ENCODE measurements around the gene SPATA12. TPM values are rescaled to one million over a fixed set of nuclear protein-coding genes. Genes with fewer than 3 reads are reported as not detected.

Gene SPATA12
- total and polyA plus RNA-seq, 2 of the 8 experiments (the other 6 are each of a cell fraction or from before 2014, with no cell fraction given) = 0.19 to 0.97 TPM

DNA sequence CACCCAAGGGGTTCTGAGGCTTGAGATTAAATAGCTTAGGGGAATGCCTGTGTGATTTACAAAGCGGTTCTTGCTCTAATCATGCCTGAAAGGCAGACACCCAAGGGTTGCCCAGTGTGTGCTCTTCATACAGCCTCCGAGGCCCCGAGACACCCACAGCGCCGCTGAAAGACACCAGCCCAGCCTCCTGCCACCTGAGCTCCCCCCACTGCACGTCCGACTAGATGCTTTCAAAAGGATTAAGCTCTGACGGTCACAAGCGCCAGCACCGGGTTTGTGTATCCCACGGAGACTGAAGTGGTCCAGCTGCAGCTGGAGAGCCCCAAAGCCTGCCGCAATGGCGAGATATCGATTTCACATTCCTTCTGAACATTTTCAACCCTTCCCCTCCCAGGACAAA, 50.3 kb downstream of the SPATA12 start:
- WGBS, 2 experiments (ENCODE audit: extremely low coverage in 1 of 2, insufficient coverage in 1 of 2, insufficient read length in 1 of 2, insufficient replicate concordance in 2 of 2, low coverage in 1 of 2, low lambda C conversion rate in 2 of 2, missing lambda C conversion rate in 1 of 2) = 80% methylated on average over 14 of the region's 14 CpGs; no CpG with 5 or more reads in 1 of the 2 experiments
- Histone ChIP-seq H3K4me1 (replicated peaks in 1 of 4; ENCODE audit: control insufficient read depth in 3 of 4, insufficient read depth in 4 of 4, low read length in 3 of 4) (peaks cover 0 to 12% (median 8%) of the 10 kb centered on the region in 4 experiments; a peak in 4 of 7 replicates), H4K5ac (ENCODE audit: insufficient read length, low read depth, low read length) (no peak overlapping the region), H3K18ac (ENCODE audit: extremely low read depth, low read length) (no peak overlapping the region), H3K27ac (ENCODE audit: low read depth, low read length) (no peak overlapping the region), H3K14ac (ENCODE audit: insufficient read length) (no peak overlapping the region), H3K4me2 (ENCODE audit: insufficient read depth in 1 of 2, low read depth in 2 of 2, low read length in 2 of 2) (no peak overlapping the region), H3K27me3 (replicated peaks in 1 of 4; ENCODE audit: control insufficient read depth in 3 of 4, extremely low read depth in 1 of 4, insufficient read depth in 3 of 4, low read length in 3 of 4) (no peaks in the 10 kb centered on the region), H3K79me1 (ENCODE audit: low read depth, low read length) (peaks cover 3% of the 10 kb centered on the region; the same call in 1 of the 2 replicates), H3K56ac (replicated peaks; ENCODE audit: insufficient read length, low read depth, low read length) (no peak overlapping the region), H2BK20ac (ENCODE audit: low read length) (no peak overlapping the region), H3K4ac (replicated peaks; ENCODE audit: insufficient read length, low read depth, low read length) (no peak overlapping the region), H2AFZ (ENCODE audit: low read length) (no peak overlapping the region), H3K23me2 (ENCODE audit: low read depth, low read length) (no peaks in the 10 kb centered on the region), H3K79me2 (ENCODE audit: control insufficient read depth in 1 of 2, insufficient read depth in 2 of 2, low read length in 2 of 2) (no peaks in the 10 kb centered on the region), H2BK12ac (ENCODE audit: low read depth, low read length) (no peak overlapping the region), H3K9ac (replicated peaks in 1 of 4; ENCODE audit: extremely low read depth in 1 of 4, low read depth in 3 of 4, low read length in 3 of 4) (no peak overlapping the region), H4K20me1 (replicated peaks in 1 of 2; ENCODE audit: control insufficient read depth in 1 of 2, insufficient read depth in 2 of 2, low read length in 2 of 2) (peaks cover 0 to 2% of the 10 kb centered on the region in 2 experiments), H2BK15ac (ENCODE audit: low read length) (no peak overlapping the region), H3K36me3 (ENCODE audit: control insufficient read depth in 2 of 4, insufficient read depth in 4 of 4, low read length in 3 of 4) (peaks cover 0 to 5% (median 3%) of the 10 kb centered on the region in 4 experiments; a peak in 3 of 8 replicates), H2BK120ac (replicated peaks; ENCODE audit: low read depth, low read length) (no peak overlapping the region), H3K9me3 (ENCODE audit: insufficient read depth in 2 of 2, low read depth in 1 of 2, low read length in 1 of 2) (no peaks in the 10 kb centered on the region), H4K8ac (ENCODE audit: extremely low read depth, insufficient read depth, low read length) (no peak overlapping the region), H3K23ac (ENCODE audit: insufficient read length) (no peak overlapping the region), H2AK5ac (ENCODE audit: low read depth, low read length) (no peak overlapping the region), H4K91ac (replicated peaks; ENCODE audit: insufficient read length, low read length) (no peak overlapping the region), H3K4me3 (ENCODE audit: extremely low read depth in 1 of 4, insufficient read depth in 2 of 4, low read depth in 3 of 4, low read length in 4 of 4) (no peak overlapping the region), H2BK5ac (ENCODE audit: low read depth, low read length) (no peak overlapping the region)
- no peak for FAIRE-seq
- no peak for DNase-seq (ENCODE audit: low read depth in 1 of 2, low spot score in 2 of 2)
- CTCF ChIA-PET (ENCODE audit: partially characterized antibody) = interaction anchor here (1.0 to 5.1 kb wide), 12 partner anchors 9 to 114 kb away, joined by 3 to 44 read pairs (median 8); no protein-coding TSS in a partner anchor
- POLR2A ChIA-PET (ENCODE audit: partially characterized antibody) = interaction anchor here (1.5 to 2.9 kb wide), 4 partner anchors 10 to 21 kb away, joined by 3 to 19 read pairs (median 6); no protein-coding TSS in a partner anchor
- no peak for TF ChIP-seq POLR2AphosphoS5 (IDR thresholded peaks at IDR 0.05; ENCODE audit: low read depth, low read length)
- TF ChIP-seq SP1 (IDR thresholded peaks at IDR 0.05; ENCODE audit: low read depth, low read length) = no peak
- no peak for TF ChIP-seq CHD1 (IDR thresholded peaks at IDR 0.05; ENCODE audit: low read depth, low read length)
- no peak for TF ChIP-seq BRCA1 (IDR thresholded peaks at IDR 0.05; ENCODE audit: low read depth, low read length)
- no peak for TF ChIP-seq RAD21 (IDR thresholded peaks at IDR 0.05 in 1 of 2, conservative IDR thresholded peaks at IDR 0.05 in 1 of 2; ENCODE audit: low read depth in 2 of 2, low read length in 2 of 2)
